IMR-90 (cell line): ENCODE results near the gene KIAA1586. TPM values are rescaled to one million over a fixed set of nuclear protein-coding genes. Genes with fewer than 3 reads are reported as not detected.

ENCODE experiments used
- ATAC-seq: fragments of 200-7000 bp; cut with Tn5 transposase; 2 replicates; pipeline ENCODE4 v1.9.1; 2020; ENCODE audit warnings: low read depth, mild to moderate bottlenecking, moderate library complexity
- BruUV-seq: library from RNA; stranded (reverse); fragments of 400-500 nt; replicated peaks from 2 replicates; lab custom pipeline; 2021; lab: Mats Ljungman, UMichigan
- CTCF ChIA-PET: fragments of 300-600 bp; formaldehyde crosslinking; extraction: SDS; loops from one replicate; lab custom pipeline; 2021; ENCODE audit warnings: antibody characterized with exemption; lab: Yijun Ruan, JAX
- POLR2A ChIA-PET: fragments of 300-600 bp; sonication (Branson Sonifier 250); formaldehyde crosslinking; loops from one replicate; lab custom pipeline; 2022; ENCODE audit warnings: antibody characterized with exemption; ENCODE audit not compliant: unreplicated experiment; lab: Charles Lee
- DNase-seq: peaks from one replicate; pipeline ENCODE4 v3.0.0; 2013
- H2AFZ ChIP-seq: replicated peaks from 2 replicates; pipeline ENCODE3; 2013; ENCODE audit warnings: low read length, mild to moderate bottlenecking; ENCODE audit not compliant: poor library complexity
- H2AK5ac ChIP-seq: 2 replicates; pipeline ENCODE4 v1.6.1; 2013; ENCODE audit warnings: low read depth, low read length, inconsistent platforms
- H2AK9ac ChIP-seq: replicated peaks from 2 replicates; pipeline ENCODE3; 2013; ENCODE audit warnings: mild to moderate bottlenecking, low read depth, low read length, moderate library complexity; ENCODE audit not compliant: poor library complexity
- H2BK120ac ChIP-seq: 2 replicates; pipeline ENCODE4 v1.6.1; 2013; ENCODE audit warnings: low read depth, low read length, inconsistent platforms
- H2BK15ac ChIP-seq: 3 replicates; pipeline ENCODE4 v1.6.1; 2013; ENCODE audit warnings: low read depth, low read length, inconsistent platforms
- H2BK20ac ChIP-seq: 2 replicates; pipeline ENCODE4 v1.6.1; 2013; ENCODE audit warnings: low read depth, mild to moderate bottlenecking, inconsistent platforms, low read length, moderate library complexity
- H2BK5ac ChIP-seq: 2 replicates; pipeline ENCODE4 v1.6.1; 2013; ENCODE audit warnings: mild to moderate bottlenecking, low read depth, low read length, inconsistent platforms; ENCODE audit not compliant: poor library complexity, severe bottlenecking
- H3K14ac ChIP-seq: replicated peaks from 2 replicates; pipeline ENCODE4 v1.6.1; 2013; ENCODE audit warnings: low read depth, low read length, inconsistent platforms
- H3K18ac ChIP-seq: 2 replicates; pipeline ENCODE4 v1.6.1; 2013; ENCODE audit warnings: low read depth, low read length, control low read depth
- H3K23ac ChIP-seq: 2 replicates; pipeline ENCODE4 v1.6.1; 2013; ENCODE audit warnings: low read depth, low read length, inconsistent platforms
- H3K27ac ChIP-seq: 2 replicates; pipeline ENCODE4 v1.5.1; 2013; ENCODE audit warnings: mild to moderate bottlenecking, control low read depth, low read length; ENCODE audit not compliant: insufficient read depth
- H3K27me3 ChIP-seq: 2 replicates; pipeline ENCODE4 v1.6.1; 2013; ENCODE audit warnings: low read length; ENCODE audit not compliant: control insufficient read depth, insufficient read depth
- H3K36me3 ChIP-seq: 2 replicates; pipeline ENCODE4 v1.6.1; 2013; ENCODE audit warnings: low read length, mixed read lengths; ENCODE audit not compliant: control insufficient read depth, insufficient read depth
- H3K4ac ChIP-seq: 2 replicates; pipeline ENCODE4 v1.6.1; 2013; ENCODE audit warnings: low read depth, low read length, inconsistent platforms
- H3K4me1 ChIP-seq: 2 replicates; pipeline ENCODE4 v1.6.1; 2013; ENCODE audit warnings: low read length, mixed read lengths; ENCODE audit not compliant: control insufficient read depth, insufficient read depth
- H3K4me2 ChIP-seq: 2 replicates; pipeline ENCODE4 v1.6.1; 2013; ENCODE audit warnings: low read depth, mild to moderate bottlenecking, control low read depth, low read length, moderate library complexity
- H3K4me3 ChIP-seq: 2 replicates; pipeline ENCODE4 v1.5.1; 2013; ENCODE audit warnings: low read depth, mild to moderate bottlenecking, control low read depth, low read length, moderate library complexity; ENCODE audit not compliant: insufficient read depth
- H3K56ac ChIP-seq: 2 replicates; pipeline ENCODE4 v1.6.1; 2013; ENCODE audit warnings: low read length, inconsistent platforms; ENCODE audit not compliant: insufficient read depth; ENCODE audit errors: extremely low read depth
- H3K79me1 ChIP-seq, 2 experiments: 2 replicates each; pipeline ENCODE4 v1.6.1; 2013; ENCODE audit warnings: low read length in 2 of 2, inconsistent platforms in 1 of 2, low read depth in 1 of 2
- H3K9ac ChIP-seq: 2 replicates; pipeline ENCODE4 v1.6.1; 2013; ENCODE audit warnings: low read depth, low read length, control low read depth
- H3K9me1 ChIP-seq: 2 replicates; pipeline ENCODE4 v1.6.1; 2013; ENCODE audit warnings: low read length, inconsistent platforms; ENCODE audit not compliant: insufficient read depth
- H3K9me3 ChIP-seq: 2 replicates; pipeline ENCODE4 v1.6.1; 2013; ENCODE audit warnings: low read length; ENCODE audit not compliant: control insufficient read depth, insufficient read depth
- H4K20me1 ChIP-seq: 2 replicates; pipeline ENCODE4 v1.6.1; 2013; ENCODE audit warnings: low read length, inconsistent platforms; ENCODE audit not compliant: insufficient read depth
- H4K5ac ChIP-seq: 2 replicates; pipeline ENCODE4 v1.6.1; 2013; ENCODE audit warnings: mild to moderate bottlenecking, low read depth, low read length, control low read depth
- H4K8ac ChIP-seq, 2 experiments: 2 replicates each; pipeline ENCODE4 v1.6.1; 2013; ENCODE audit warnings: low read depth in 2 of 2, low read length in 2 of 2, control low read depth in 1 of 2, inconsistent platforms in 1 of 2
- H4K91ac ChIP-seq: 2 replicates; pipeline ENCODE4 v1.6.1; 2013; ENCODE audit warnings: low read depth, low read length, inconsistent platforms; ENCODE audit not compliant: insufficient read depth
- FOS ChIP-seq: fragments of 150-350 bp; IDR thresholded peaks from 2 replicates; pipeline ENCODE4 v1.6.1; 2016; ENCODE audit warnings: low read depth, low read length
- MAFK ChIP-seq: IDR thresholded peaks from 2 replicates; pipeline ENCODE4 v1.6.1; 2012; ENCODE audit warnings: low read depth, low read length, improper control_type of control experiment
- MAZ ChIP-seq: IDR thresholded peaks from 2 replicates; pipeline ENCODE4 v1.6.1; 2012; ENCODE audit warnings: low read depth, mild to moderate bottlenecking, low read length, improper control_type of control experiment, moderate library complexity, borderline replicate concordance
- POLR2A ChIP-seq: IDR thresholded peaks from 2 replicates; pipeline ENCODE4 v1.6.1; 2012; ENCODE audit warnings: mild to moderate bottlenecking, low read depth, low read length
- RAD21 ChIP-seq: IDR thresholded peaks from 2 replicates; pipeline ENCODE4 v1.6.1; 2012; ENCODE audit warnings: low read length, improper control_type of control experiment
- SMC3 ChIP-seq: fragments of 150-350 bp; IDR thresholded peaks from 2 replicates; pipeline ENCODE4 v1.6.1; 2016; ENCODE audit warnings: low read depth, mild to moderate bottlenecking, antibody characterized with exemption, low read length, moderate library complexity
- USF2 ChIP-seq: fragments of 150-350 bp; IDR thresholded peaks from 2 replicates; pipeline ENCODE4 v1.6.1; 2017; ENCODE audit warnings: mild to moderate bottlenecking, antibody characterized with exemption, low read length, low read depth
- WGBS, 2 experiments: methylation state at CpG; one replicate each; pipeline versions ENCODE4 v1.1.5 to v1.1.7; 2013; ENCODE audit warnings: missing lambda C conversion rate in 2 of 2; ENCODE audit not compliant: insufficient read length in 1 of 2; ENCODE audit errors: extremely low coverage in 2 of 2; 5-methylcytosine and 5-hydroxymethylcytosine counted together
- dilution Hi-C: fragments of 300-500 bp; cut with HindIII; formaldehyde crosslinking; loops from one replicate; pipeline ENCODE4 v1.14.3; 2018; ENCODE audit warnings: low sequenced_read_pairs; ENCODE audit not compliant: unreplicated experiment
- in situ Hi-C: fragments of 300-500 bp; cut with MboI; formaldehyde crosslinking; loops from 3 replicates; pipeline ENCODE4 v1.14.3; 2019; ENCODE audit warnings: low sequenced_read_pairs, inconsistent platforms, mixed read lengths
- intact Hi-C: fragments of 100-400 bp; cut with micrococcal nuclease; formaldehyde crosslinking; loops from 2 replicates; pipeline ENCODE4 v1.10.0; 2022
- polyA plus RNA-seq, 3 experiments: library from polyadenylated mRNA; depleted of rRNA; stranded (reverse); fragments of >200 nt; gene quantifications; 2 replicates each; pipeline ENCODE4 v1.2.3, GENCODE V29; 2012; ENCODE audit warnings: low replicate concordance in 1 of 3
- total RNA-seq: library from RNA; depleted of rRNA; stranded (reverse); fragments of >200 nt; gene quantifications from 2 replicates; pipeline ENCODE4 v1.2.3, GENCODE V29; 2012

KIAA1586 gene
- total and polyA plus RNA-seq, 2 of the 4 experiments (the other 2 are of a cell fraction) = 3.6 to 3.8 TPM

GRCh38 chr6:57102976-57103375 lies 56.5 kb downstream of the KIAA1586 start:
- dilution Hi-C loops (no loop called here), in situ Hi-C loops (no loop called here), intact Hi-C loops (no loop called here)
- no peak overlapping the region for H3K18ac ChIP-seq
- peak; percentile 4 for DNase-seq
- H3K36me3 ChIP-seq = peaks cover 25% of the 10 kb centered on the region
- H3K27ac ChIP-seq = no peak overlapping the region
- no peak overlapping the region for H4K5ac ChIP-seq
- no peak overlapping the region for H2BK20ac ChIP-seq
- H2BK5ac ChIP-seq = peak overlapping the region; percentile 6
- no peak overlapping the region for H3K4me3 ChIP-seq
- H3K4me2 ChIP-seq = no peak overlapping the region
- POLR2A ChIA-PET = interaction anchor here (0.5 kb wide), 1 partner anchor 11 kb away, joined by 6 read pairs; no protein-coding TSS in a partner anchor
- peaks cover 46 to 56% of the 10 kb centered on the region in 2 experiments for H3K79me1 ChIP-seq
- no peak overlapping the region for H3K56ac ChIP-seq
- no peak overlapping the region for H4K91ac ChIP-seq
- no TSS peak for BruUV-seq
- H3K4me1 ChIP-seq = no peaks in the 10 kb centered on the region; the same call in 1 of the 2 replicates
- no peaks in the 10 kb centered on the region for H3K27me3 ChIP-seq
- no peak overlapping the region for H2AFZ ChIP-seq
- H3K23ac ChIP-seq = no peak overlapping the region
- no CpG with 5 or more reads among the region's 3 CpGs for WGBS, 2 experiments
- no peak overlapping the region for H2BK120ac ChIP-seq
- no peak; the same call in 1 of the 2 replicates for ATAC-seq
- H3K9me3 ChIP-seq = no peaks in the 10 kb centered on the region
- no peak overlapping the region for H3K14ac ChIP-seq
- no peak overlapping the region for H2AK5ac ChIP-seq
- H3K4ac ChIP-seq = no peak overlapping the region
- H2AK9ac ChIP-seq = no peak overlapping the region
- peaks cover 18% of the 10 kb centered on the region for H4K20me1 ChIP-seq
- no peak overlapping the region for H4K8ac ChIP-seq
- no peak for TF ChIP-seq SMC3
- no peak for TF ChIP-seq MAFK
- TF ChIP-seq MAZ = no peak
- TF ChIP-seq POLR2A = no peak
- no peak for TF ChIP-seq RAD21
- no peak for TF ChIP-seq FOS
- no peak for TF ChIP-seq USF2
- H3K9me1 ChIP-seq = no peaks in the 10 kb centered on the region
- H2BK15ac ChIP-seq = no peak overlapping the region
- no peak overlapping the region for H3K9ac ChIP-seq
- CTCF ChIA-PET = no interaction called here
